ENCODE data around the gene ANKRD9.

ANKRD9 gene

GRCh38 chr14:102454711-102455110 is 54.9 kb downstream of the ANKRD9 start:
- no peak for DNase-seq

GRCh38 chr14:102452302-102452701 is 57.3 kb downstream of the ANKRD9 start:
- intact Hi-C loops (cut with DNase I): no loop called here
- DNase-seq: peak in 1 of 42 donors; percentile 26

More at GRCh38 chr14:102454711-102455110, 54.9 kb downstream of the ANKRD9 start:
- intact Hi-C loops (cut with DNase I): no loop called here

Measured in head of caudate nucleus (tissue), 42 donors.